ENCODE data around the gene PTGR2.
"Not testable (repeated sequence)": the region's sequence is repeated elsewhere in the genome, so short reads cannot be mapped to it uniquely, and the experiment has no call there.

Gene PTGR2

DNA sequence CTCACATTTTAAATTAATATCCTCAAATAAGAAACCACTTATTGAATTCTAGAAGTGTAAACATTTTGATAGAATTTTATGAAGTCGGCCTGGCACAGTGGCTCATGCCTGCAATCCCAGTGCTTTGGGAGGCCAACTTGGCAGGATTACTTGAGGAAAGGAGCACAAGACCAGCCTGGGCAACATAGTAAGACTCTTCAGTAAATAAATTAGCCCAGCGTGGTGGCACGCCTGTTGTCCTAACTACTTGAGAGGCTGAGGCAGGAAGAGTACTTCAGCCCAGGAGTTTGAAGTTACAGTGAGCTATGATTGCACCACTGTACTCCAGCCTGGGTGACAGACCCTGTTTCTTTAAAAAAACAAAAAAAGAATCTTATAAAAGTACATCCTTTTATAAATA lies 26.2 kb downstream of the PTGR2 start:
- no peak for ATAC-seq (replicated peaks; ENCODE audit: extremely low read depth, poor library complexity, severe bottlenecking)
- Mint-ChIP-seq H3K27ac (ENCODE audit: low read depth) (no peak overlapping the region), H3K27me3 (no peaks in the 10 kb centered on the region), H3K4me1 (no peaks in the 10 kb centered on the region), H3K9me3 (no peaks in the 10 kb centered on the region), H3K36me3 (ENCODE audit: insufficient read depth) (peaks cover 2% of the 10 kb centered on the region), H3K4me3 (no peak overlapping the region)
- no peak for DNase-seq (ENCODE audit: low spot score in 2 of 2)

DNA sequence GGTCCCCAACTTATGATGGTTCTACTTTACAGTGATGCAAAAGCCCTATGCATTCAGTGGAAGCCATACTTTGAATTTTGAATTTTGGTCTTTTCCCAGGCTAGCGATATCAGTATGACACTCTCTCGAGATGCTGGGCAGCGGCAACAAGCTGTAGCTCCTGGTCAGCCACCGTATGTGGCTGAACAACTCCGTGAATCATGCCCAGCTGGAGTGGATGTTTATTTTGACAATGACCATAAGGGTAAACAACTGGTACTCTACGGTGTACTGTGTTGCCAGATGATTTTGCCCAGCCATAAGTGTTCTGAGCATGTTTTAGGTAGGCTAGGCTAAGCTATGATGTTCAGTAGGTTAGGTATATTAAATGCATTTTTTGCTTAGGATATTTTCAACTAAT lies 26.8 kb downstream of the PTGR2 start:
- Mint-ChIP-seq H3K27me3 (no peaks in the 10 kb centered on the region), H3K27ac (ENCODE audit: low read depth) (no peak overlapping the region), H3K36me3 (ENCODE audit: insufficient read depth) (peaks cover 2% of the 10 kb centered on the region), H3K4me1 (no peaks in the 10 kb centered on the region), H3K4me3 (no peak overlapping the region), H3K9me3 (no peaks in the 10 kb centered on the region)
- ATAC-seq (replicated peaks; ENCODE audit: extremely low read depth, poor library complexity, severe bottlenecking): no peak
- DNase-seq (ENCODE audit: low spot score in 2 of 2): no peak

DNA sequence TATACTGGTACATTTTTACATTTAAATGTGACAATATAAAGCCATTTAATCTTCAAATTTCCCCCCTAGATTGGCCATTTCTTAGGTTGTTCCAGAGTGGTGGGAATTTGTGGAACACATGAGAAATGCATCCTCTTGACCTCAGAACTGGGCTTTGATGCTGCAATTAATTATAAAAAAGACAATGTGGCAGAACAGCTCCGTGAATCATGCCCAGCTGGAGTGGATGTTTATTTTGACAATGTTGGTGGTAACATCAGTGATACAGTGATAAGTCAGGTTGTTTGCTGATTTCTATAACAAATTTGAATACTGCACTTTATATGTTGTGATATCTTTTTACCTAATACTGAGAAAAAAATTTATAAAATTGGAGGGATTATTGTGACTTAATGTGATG lies 27.4 kb downstream of the PTGR2 start:
- Mint-ChIP-seq H3K27ac (ENCODE audit: low read depth) (no peak overlapping the region), H3K36me3 (ENCODE audit: insufficient read depth) (peaks cover 2% of the 10 kb centered on the region), H3K4me3 (no peak overlapping the region), H3K4me1 (no peaks in the 10 kb centered on the region), H3K27me3 (no peaks in the 10 kb centered on the region), H3K9me3 (no peaks in the 10 kb centered on the region)
- DNase-seq (ENCODE audit: low spot score in 2 of 2): no peak
- no peak for ATAC-seq (replicated peaks; ENCODE audit: extremely low read depth, poor library complexity, severe bottlenecking)

DNA sequence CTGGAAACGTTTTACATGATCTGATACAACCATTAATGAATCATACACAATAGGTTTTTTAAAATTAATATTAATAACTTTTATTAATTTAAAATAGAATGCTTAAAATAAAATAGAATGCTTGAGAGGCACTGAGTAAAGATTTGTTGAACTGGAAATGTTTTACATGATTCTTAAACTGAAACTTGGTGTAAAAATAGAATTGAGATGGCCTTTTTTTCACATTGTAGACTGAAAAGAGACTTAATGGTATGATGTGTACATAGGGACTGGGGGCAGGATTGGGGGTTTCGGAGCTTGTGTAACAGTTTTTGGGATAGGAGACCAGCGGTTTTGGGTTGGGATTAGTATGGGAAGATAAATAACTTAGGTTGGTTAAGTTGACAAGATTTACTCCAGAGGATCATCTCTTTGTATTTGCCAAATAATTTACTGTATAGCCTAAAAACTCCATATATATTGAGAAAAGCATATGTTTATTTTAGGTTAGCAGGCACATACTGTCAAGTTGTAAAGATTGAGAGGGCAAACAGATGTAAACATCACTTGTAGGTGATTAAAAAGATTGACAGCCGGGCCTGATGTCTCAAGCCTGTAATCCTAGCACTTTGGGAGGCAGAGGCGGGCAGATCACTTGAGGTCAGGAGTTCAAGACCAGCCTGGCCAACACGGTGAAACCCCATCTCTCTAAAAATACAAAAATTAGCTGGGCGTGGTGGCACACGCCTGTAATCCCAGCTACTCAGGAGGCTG lies 33.0 kb downstream of the PTGR2 start:
- no peak overlapping the region for H3K27ac Mint-ChIP-seq (ENCODE audit: low read depth)

DNA sequence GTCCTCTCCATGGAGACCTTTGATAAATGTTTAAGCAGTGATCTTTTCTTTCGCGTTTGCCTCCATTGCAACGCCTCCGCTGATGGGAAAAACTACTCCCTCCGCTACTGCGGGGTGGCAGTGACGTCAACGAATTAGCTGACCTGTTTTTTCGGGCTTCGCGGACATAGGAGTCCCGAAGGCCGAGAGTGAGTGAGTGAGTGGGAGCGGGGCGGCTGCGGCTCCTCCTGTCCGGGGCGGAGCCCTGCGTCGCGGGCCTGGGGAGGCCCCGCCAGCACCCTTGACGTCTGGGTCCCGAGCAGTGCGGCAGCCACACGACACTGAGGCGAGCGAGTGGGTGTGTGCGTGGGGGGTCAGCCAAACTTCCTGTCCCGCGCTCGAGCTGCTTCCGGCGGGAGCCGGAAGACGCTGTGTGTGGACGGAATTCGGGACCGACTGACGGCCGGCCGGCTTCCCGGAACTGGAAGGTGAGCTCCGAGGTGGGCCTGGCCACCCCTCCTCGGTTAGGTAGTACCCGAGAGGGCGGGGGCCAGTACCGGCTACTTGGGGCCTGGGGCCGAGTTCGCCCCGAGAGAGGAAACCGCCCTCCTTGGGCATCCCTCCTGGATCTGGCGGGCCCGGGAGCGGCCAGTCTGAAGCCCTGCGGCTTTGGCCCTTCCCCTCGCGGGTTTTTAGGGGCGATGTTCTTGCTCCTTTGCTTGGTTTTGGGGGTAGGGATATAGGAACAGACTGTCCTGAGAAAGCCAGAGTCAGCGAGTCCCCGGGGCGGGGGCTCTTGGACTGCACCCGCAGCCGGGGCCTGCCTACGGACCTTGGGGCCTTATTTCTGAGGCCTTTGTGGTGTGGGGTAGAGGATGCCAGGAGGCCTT lies 35.1 kb downstream of the PTGR2 start, which contains the start of gene ZNF410:
Gene ZNF410 (plus strand): TSS at position 411 of the 869 bp plus-strand sequence. CDS start 5,317 bp downstream, outside the sequence.
- ATAC-seq (replicated peaks; ENCODE audit: extremely low read depth, poor library complexity, severe bottlenecking): peak; percentile 98
- no peaks in the 10 kb centered on the region for H3K9me3 Mint-ChIP-seq
- peak; percentile 64 to 78 for DNase-seq (ENCODE audit: low spot score in 2 of 2)
- peaks cover 7% of the 10 kb centered on the region for H3K36me3 Mint-ChIP-seq (ENCODE audit: insufficient read depth)
- peaks cover 46% of the 10 kb centered on the region for H3K4me1 Mint-ChIP-seq
- peak within 1 kb of the TSS; percentile 85 for H3K27ac Mint-ChIP-seq (ENCODE audit: low read depth)
- H3K4me3 Mint-ChIP-seq: peak within 1 kb of the TSS; percentile 99
- no peaks in the 10 kb centered on the region for H3K27me3 Mint-ChIP-seq

More for the DNA sequence above, 33.0 kb downstream of the PTGR2 start:
- peak overlapping the region; percentile 42 for H3K4me3 Mint-ChIP-seq
- ATAC-seq (replicated peaks; ENCODE audit: extremely low read depth, poor library complexity, severe bottlenecking) (no peak), DNase-seq (ENCODE audit: low spot score in 2 of 2) (no peak)
- H3K36me3 Mint-ChIP-seq (ENCODE audit: insufficient read depth): peaks cover 7% of the 10 kb centered on the region
- H3K27me3 Mint-ChIP-seq: no peaks in the 10 kb centered on the region
- peaks cover 41% of the 10 kb centered on the region for H3K4me1 Mint-ChIP-seq
- H3K9me3 Mint-ChIP-seq: no peaks in the 10 kb centered on the region

DNA sequence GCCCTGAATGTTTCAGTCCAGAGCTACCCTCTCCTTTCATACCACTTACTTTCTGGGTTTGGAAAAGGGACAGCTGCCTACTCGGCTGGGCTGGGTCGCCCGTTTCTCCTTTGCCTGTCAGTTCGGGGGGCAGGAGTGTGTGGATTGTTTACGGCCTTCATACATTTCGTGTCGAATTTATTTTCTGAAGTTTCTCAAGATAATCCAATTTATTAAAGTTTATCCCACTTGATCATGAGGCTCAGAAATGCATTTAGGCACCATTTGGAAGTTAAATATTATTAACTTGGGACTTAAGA lies 35.6 kb downstream of the PTGR2 start:
- H3K4me3 Mint-ChIP-seq: peak overlapping the region; percentile 99
- H3K9me3 Mint-ChIP-seq: no peaks in the 10 kb centered on the region
- DNase-seq (ENCODE audit: low spot score in 2 of 2) (no peak), ATAC-seq (replicated peaks; ENCODE audit: extremely low read depth, poor library complexity, severe bottlenecking) (no peak)
- peak overlapping the region; percentile 85 for H3K27ac Mint-ChIP-seq (ENCODE audit: low read depth)
- peaks cover 9% of the 10 kb centered on the region for H3K36me3 Mint-ChIP-seq (ENCODE audit: insufficient read depth)
- H3K27me3 Mint-ChIP-seq: no peaks in the 10 kb centered on the region
- H3K4me1 Mint-ChIP-seq: peaks cover 50% of the 10 kb centered on the region

DNA sequence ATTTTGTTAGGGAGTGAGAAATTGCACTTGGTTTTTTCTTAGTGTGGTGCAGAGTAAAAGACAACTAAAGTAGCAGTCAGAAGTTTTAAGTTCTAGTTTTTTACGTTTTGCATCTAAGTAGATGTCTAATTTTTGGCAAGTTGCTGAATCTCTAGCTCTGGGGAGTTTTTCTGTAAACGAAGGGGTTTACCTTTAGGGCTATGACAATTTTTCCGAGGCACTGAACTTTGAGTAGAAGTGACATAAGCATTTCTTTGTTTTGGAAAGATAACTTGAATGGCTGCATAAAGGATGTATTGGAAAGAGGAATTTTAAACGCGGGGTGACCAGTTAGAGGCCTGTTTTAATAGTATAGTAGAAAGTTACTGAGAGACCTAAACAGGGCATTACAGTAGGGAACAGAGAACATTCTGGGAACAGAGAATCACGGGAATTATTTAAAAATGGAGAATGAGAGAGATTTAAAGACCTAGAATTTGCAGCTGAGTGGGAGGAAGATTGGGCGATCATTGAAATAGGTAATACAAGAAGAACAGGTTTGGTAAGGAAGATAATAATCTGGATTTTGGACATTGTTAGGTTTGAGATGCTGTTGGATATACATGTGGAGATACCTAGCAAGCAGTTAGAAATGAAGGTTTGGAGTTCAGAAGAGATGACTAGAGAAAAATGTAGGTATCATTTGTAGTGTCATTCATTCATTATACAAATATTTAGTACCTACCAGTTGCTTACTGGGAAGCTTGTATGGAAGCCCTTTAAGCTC lies 36.2 kb downstream of the PTGR2 start:
- Mint-ChIP-seq H3K36me3 (ENCODE audit: insufficient read depth) (peaks cover 13% of the 10 kb centered on the region), H3K4me3 (peak overlapping the region; percentile 99), H3K27ac (ENCODE audit: low read depth) (peak overlapping the region; percentile 85), H3K4me1 (peaks cover 50% of the 10 kb centered on the region), H3K9me3 (no peaks in the 10 kb centered on the region), H3K27me3 (no peaks in the 10 kb centered on the region)
- ATAC-seq (replicated peaks; ENCODE audit: extremely low read depth, poor library complexity, severe bottlenecking) (no peak), DNase-seq (ENCODE audit: low spot score in 2 of 2) (no peak)

DNA sequence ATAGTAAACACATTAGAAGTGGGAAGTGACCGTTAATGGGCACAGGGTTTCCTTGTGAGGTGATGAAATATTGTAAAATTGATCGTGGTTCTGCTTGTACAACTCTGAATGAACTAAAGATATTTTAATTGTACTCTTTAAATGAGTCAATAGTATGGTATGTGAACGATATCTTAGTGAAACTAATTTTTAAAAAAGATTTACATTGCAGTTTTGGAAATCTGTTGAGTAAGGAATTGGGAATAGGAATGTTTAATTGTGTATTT lies 36.8 kb downstream of the PTGR2 start:
- Mint-ChIP-seq H3K4me1 (peaks cover 50% of the 10 kb centered on the region), H3K36me3 (ENCODE audit: insufficient read depth) (peaks cover 16% of the 10 kb centered on the region), H3K9me3 (no peaks in the 10 kb centered on the region), H3K27me3 (no peaks in the 10 kb centered on the region), H3K4me3 (peak overlapping the region; percentile 99), H3K27ac (ENCODE audit: low read depth) (peak overlapping the region; percentile 85)
- ATAC-seq (replicated peaks; ENCODE audit: extremely low read depth, poor library complexity, severe bottlenecking) (no peak), DNase-seq (ENCODE audit: low spot score in 2 of 2) (no peak)

DNA sequence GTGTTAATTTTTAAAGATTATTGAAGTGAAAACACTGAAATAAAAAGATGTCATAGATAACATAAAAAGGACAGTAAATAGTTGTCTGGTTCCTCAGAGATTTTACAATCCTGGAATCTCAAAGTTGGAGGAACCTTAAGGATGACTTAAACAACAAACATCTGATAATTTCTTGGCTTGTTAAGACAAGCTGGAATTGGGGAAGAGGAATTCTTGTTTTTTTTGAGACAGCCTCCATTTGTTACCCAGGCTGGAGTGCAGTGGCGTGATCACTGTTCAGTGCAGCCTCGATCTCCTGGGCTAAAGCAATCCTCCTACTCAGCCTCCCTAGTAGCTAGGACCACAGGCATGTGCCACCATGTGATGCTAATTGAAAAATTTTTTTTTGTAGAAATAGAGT lies 37.3 kb downstream of the PTGR2 start:
- Mint-ChIP-seq H3K4me3 (no peak overlapping the region), H3K9me3 (no peaks in the 10 kb centered on the region), H3K27me3 (no peaks in the 10 kb centered on the region), H3K27ac (ENCODE audit: low read depth) (peak overlapping the region; percentile 85), H3K36me3 (ENCODE audit: insufficient read depth) (peaks cover 20% of the 10 kb centered on the region), H3K4me1 (peaks cover 50% of the 10 kb centered on the region)
- no peak for ATAC-seq (replicated peaks; ENCODE audit: extremely low read depth, poor library complexity, severe bottlenecking)
- DNase-seq (ENCODE audit: low spot score in 2 of 2): no peak

DNA sequence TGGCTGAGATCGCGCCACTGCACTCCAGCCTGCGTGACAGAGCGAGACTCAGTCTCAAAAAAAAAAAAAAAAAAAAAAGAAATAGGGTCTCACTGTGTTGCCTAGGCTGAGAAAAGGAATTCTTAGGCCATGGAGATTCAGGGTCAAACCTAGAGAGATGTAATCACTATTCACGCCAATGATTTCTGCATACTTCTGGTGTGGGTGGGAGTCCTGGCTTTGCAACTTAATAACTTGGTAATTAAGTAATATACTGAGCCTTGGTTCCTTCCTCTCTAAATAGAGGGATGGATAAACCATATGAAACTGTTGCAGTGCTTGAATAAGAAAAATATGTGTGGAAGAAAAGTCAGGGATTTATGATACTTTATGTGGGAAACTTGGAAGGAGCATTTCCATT lies 37.7 kb downstream of the PTGR2 start:
- Mint-ChIP-seq H3K9me3 (no peaks in the 10 kb centered on the region), H3K36me3 (ENCODE audit: insufficient read depth) (peaks cover 24% of the 10 kb centered on the region), H3K4me3 (no peak overlapping the region), H3K4me1 (peaks cover 49% of the 10 kb centered on the region), H3K27me3 (no peaks in the 10 kb centered on the region), H3K27ac (ENCODE audit: low read depth) (no peak overlapping the region)
- ATAC-seq (replicated peaks; ENCODE audit: extremely low read depth, poor library complexity, severe bottlenecking): no peak
- DNase-seq (ENCODE audit: low spot score in 2 of 2): no peak

DNA sequence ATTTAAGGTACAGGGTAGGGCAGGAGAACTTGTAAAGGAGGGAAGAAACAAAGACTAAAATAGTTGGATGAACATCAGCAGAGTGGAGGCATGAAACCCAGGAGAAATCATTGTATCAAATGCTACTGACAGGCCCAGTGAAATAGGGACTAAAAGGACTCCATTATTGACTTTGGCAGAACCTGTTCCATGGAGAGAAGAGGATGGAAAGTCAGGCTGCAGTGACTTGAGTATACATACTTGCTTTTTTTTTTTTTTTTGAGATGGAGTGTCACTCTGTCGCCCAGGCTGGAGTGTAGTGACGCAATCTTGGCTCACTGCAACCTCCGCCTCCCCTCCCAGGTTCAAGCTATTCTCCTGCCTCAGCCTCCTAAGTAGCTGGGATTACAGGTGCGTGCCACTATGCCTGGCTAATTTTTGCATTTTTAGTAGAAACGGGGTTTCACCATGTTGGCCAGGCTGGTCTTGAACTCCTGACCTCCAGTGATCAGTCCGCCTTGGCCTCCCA lies 42.6 kb downstream of the PTGR2 start:
- H3K9me3 Mint-ChIP-seq; H3K27ac Mint-ChIP-seq (ENCODE audit: low read depth); H3K4me3 Mint-ChIP-seq; H3K27me3 Mint-ChIP-seq; ATAC-seq (replicated peaks; ENCODE audit: extremely low read depth, poor library complexity, severe bottlenecking); DNase-seq (ENCODE audit: low spot score in 2 of 2): not testable (repeated sequence)
- peaks cover 55% of the 10 kb centered on the region for H3K36me3 Mint-ChIP-seq (ENCODE audit: insufficient read depth)
- peaks cover 23% of the 10 kb centered on the region for H3K4me1 Mint-ChIP-seq

DNA sequence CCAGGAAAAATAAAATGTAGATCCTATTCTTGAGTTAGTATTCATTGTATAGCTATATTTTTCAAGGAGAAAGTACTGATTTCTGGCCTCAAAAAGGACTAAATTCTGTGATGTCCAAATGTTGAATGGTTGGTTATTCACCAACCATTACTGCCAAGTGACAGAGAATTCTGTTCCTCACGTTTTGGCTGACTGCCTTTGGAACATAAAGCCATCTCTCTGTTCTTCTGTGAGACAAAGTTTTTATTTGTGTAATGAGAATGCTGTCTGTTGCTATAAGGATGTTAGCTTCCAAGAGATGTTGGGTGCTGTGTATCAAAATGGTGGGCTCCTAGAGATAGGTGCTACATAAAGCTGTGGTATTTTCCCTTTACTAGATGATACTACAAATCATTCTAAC lies 44.3 kb downstream of the PTGR2 start:
- no peaks in the 10 kb centered on the region for H3K27me3 Mint-ChIP-seq
- DNase-seq (ENCODE audit: low spot score in 2 of 2): no peak
- no peak for ATAC-seq (replicated peaks; ENCODE audit: extremely low read depth, poor library complexity, severe bottlenecking)
- H3K9me3 Mint-ChIP-seq: no peaks in the 10 kb centered on the region
- H3K27ac Mint-ChIP-seq (ENCODE audit: low read depth): peak overlapping the region; percentile 32
- H3K36me3 Mint-ChIP-seq (ENCODE audit: insufficient read depth): peaks cover 69% of the 10 kb centered on the region
- peaks cover 17% of the 10 kb centered on the region for H3K4me1 Mint-ChIP-seq
- H3K4me3 Mint-ChIP-seq: no peak overlapping the region
